GM12873 (cell line): ENCODE results near the gene SYTL3.

Source experiments
- TF ChIP-seq, protein P1 (sequence below): IDR thresholded peaks from 2 replicates; pipeline ENCODE4 v1.5.1; 2012; ENCODE audit warnings: low read depth, mild to moderate bottlenecking, moderate library complexity, low read length, control low read depth; ENCODE audit not compliant: insufficient read depth; ENCODE audit errors: missing control alignments

SYTL3 gene

DNA sequence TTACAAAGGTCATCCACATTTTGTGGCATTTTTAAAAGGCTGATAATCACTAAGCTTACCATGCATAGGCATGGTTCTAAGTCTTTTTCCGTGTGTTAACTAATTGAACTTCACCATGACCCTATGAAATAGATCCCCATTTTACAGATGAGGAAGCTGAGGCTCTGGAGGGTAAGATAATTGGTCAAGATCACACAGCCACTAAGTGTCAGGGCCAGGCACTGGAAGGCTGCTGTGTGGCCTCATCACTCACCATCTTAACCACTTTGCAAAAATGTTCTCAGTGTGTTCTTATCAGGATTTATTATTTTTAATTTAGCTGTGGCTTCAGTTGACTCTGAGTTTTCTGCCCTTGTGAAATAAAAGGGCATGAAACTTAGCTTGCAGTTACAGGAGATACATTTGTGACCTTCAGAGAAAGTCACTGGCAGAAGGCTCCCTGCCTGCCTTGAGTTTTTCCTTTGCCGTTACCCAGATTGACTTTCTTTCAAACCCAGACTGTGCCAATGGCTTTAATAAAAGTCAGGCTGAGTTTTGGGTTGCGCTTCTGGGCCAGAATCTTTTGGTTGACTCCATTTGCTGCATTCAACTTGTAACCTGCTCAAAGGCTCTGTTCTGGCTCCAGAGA is 87.3 kb downstream of the SYTL3 start:
- TF ChIP-seq, protein P1, sequence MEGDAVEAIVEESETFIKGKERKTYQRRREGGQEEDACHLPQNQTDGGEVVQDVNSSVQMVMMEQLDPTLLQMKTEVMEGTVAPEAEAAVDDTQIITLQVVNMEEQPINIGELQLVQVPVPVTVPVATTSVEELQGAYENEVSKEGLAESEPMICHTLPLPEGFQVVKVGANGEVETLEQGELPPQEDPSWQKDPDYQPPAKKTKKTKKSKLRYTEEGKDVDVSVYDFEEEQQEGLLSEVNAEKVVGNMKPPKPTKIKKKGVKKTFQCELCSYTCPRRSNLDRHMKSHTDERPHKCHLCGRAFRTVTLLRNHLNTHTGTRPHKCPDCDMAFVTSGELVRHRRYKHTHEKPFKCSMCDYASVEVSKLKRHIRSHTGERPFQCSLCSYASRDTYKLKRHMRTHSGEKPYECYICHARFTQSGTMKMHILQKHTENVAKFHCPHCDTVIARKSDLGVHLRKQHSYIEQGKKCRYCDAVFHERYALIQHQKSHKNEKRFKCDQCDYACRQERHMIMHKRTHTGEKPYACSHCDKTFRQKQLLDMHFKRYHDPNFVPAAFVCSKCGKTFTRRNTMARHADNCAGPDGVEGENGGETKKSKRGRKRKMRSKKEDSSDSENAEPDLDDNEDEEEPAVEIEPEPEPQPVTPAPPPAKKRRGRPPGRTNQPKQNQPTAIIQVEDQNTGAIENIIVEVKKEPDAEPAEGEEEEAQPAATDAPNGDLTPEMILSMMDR = no peak

DNA sequence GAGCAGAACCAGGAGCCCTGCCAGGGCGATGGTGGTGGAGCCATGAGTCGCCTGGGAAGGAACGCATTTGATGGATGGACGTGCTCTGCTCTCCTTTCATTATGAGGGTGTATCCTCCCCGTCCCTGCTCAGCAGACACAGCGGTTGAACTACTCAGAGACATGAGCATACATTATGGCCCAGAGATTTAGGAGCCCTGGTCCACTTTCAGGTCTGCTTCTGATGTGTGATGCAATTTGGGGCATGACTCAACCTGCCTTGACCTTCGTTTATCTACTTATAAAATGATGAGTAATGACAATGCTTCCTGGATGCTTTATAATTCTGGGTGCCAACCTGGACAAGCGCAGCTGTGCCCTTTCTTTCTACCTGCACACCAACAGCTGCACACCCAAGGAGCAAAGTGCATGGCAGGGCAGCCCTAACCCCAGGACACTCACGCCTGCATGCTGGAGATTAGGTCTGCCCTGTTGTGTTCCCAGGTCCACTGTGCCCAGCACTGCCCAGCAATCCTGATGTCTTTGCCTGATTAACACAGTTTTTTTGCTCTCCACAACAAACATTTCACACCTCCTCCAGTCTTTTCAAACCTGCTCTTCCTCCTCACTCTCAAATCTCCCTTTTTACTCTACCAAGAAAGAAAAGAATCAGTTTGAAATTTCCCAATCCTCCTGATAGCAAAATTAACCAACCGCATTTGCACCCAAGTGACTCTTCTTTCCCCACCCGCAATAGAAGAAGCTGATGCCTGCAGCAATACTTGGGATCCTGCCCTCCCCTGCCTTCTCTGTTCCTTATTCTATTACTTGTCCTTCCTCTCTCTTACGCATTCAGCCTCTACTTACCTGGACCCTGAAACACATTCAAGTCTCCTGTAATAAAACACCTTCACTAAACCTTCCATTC is 88.1 kb downstream of the SYTL3 start:
- TF ChIP-seq, protein P1 = no peak

DNA sequence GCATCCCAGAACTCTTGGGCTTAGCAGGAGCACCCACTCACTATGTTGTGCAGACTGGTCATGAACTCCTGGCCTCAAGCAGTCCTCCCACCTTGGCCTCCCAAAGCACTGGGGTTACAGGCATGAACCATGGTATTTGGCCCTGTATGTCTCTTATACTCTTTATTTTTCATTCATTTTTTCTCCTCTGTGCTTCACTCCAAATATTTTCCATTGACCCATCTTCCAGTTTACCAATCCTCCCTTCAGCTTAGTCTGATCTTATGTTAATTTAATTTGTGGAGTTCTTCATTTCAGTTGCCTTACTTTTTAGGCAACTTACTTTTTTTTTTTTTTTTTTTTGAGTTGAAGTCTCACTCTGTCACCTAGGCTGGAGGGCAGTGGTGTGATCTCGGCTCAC is 89.8 kb downstream of the SYTL3 start:
- TF ChIP-seq, protein P1 = no peak

DNA sequence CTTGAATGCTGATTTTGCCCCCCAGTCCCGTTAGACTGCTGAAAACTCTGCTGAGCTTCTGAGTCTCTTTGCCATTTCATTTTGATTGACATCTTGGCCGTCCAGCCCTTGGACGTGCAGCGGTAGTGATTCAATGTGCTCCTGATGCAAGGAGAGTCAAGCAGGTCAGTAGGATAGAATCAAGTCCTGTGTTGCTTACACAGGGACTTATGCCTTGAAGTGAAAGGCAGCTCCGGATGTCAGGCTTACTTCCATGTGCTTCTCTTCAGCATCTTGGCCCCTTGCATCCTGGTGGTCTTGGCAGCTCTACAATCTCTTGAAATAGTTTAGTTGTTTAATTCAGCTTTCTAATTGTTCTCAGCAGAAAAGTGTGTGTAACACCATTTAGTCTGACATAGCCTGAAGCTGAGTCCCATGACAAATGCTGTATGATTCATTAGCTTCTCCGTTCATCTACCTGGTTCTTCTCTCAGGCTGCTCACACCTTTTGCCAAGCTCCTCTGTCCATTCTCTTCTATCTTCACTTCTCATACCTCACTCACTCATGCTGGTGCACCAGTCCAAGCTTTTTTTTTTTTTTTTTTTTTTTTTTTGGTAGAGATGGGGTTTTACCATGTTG is 93.3 kb downstream of the SYTL3 start:
- TF ChIP-seq, protein P1 = no peak

DNA sequence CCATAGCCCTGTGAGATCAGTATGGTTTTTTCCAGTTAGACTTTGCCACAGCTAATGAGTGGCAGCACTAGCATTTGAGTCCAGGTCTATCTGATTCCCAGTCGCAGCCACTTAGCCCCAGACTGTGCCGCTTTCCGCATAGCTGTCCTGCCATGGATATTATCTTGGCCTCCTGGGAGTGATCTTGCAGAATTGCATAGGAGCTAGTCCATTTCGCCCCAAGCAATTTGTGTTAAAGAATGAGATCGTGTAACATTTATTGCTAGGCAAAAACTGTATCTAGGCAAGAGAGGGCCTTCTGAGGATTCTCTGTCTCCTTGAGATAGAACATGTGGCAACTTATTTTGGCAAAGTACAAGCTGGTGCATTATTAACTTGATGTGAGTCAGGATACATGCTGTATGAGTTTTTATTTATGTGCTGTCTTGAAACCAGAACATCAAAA is 95.2 kb downstream of the SYTL3 start:
- TF ChIP-seq, protein P1 = no peak

DNA sequence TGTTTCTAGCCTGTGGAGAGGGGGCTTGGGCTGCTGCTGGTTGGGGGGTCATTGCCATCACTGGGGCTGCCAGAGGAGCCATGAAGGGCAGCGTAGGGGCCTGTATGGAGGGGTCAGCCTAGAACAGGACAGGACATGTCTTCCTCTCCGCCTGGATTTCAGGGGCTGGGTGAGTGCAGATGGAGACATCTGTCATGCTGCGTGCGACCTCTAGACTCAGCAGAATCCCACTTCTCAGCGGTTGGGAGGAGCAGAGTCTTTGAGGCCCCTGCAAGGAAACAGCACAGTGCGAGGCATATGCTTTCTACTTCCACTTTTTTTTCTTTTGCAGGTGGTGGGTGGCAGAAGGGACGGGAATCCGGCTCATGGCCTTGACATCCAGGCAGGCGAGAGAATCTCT is 101.4 kb downstream of the SYTL3 start:
- TF ChIP-seq, protein P1 = no peak

DNA sequence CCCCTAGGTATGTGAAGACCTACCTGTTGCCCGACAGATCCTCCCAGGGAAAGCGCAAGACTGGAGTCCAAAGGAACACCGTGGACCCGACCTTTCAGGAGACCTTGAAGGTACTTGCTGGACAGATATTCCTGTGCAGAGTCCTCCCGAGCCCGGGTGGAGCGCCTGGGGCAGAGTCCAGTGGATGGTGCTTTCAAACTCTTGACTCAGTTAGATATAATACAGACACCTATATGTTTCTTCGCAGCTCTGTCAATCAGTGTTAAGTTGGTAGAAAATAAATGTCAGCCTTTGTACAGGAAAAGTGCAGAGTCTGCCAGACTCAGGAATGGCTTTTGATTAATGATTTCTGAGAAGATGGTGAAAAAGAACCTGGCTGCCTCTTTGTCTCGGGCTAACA is 102.1 kb downstream of the SYTL3 start:
- TF ChIP-seq, protein P1 = no peak
